A673 (cell line): ENCODE data around the gene ST8SIA1. TPM values are rescaled to one million over a fixed set of nuclear protein-coding genes. Genes with fewer than 3 reads are reported as not detected.

Experiments
- BruUV-seq: library from RNA; stranded (reverse); fragments of 400-500 nt; replicated peaks from 2 replicates; lab custom pipeline; 2021; lab: Mats Ljungman, UMichigan
- CTCF ChIA-PET: fragments of 300-600 bp; sonication (Branson Sonifier 250); formaldehyde crosslinking; loops from one replicate; lab custom pipeline; 2022; ENCODE audit warnings: antibody characterized with exemption; lab: Charles Lee
- POLR2A ChIA-PET: fragments of 300-600 bp; sonication (Branson Sonifier 250); formaldehyde crosslinking; loops from one replicate; lab custom pipeline; 2022; ENCODE audit warnings: antibody characterized with exemption; ENCODE audit not compliant: low non-redundant PET; lab: Charles Lee
- DNase-seq: peaks from one replicate; pipeline ENCODE4 v3.0.0-alpha.2; 2015; ENCODE audit warnings: low spot score
- H3K27ac ChIP-seq: fragments of 200-600 bp; sonication (generic); 2 replicates; pipeline ENCODE4 v1.5.1; 2016; ENCODE audit warnings: mixed run types, low read depth, mild to moderate bottlenecking, mixed read lengths, antibody characterized with exemption, low read length; ENCODE audit not compliant: poor library complexity, severe bottlenecking
- H3K27me3 ChIP-seq: fragments of 200-600 bp; sonication (generic); replicated peaks from 2 replicates; pipeline ENCODE4 v1.6.1; 2017; ENCODE audit warnings: mixed run types, low read depth, mild to moderate bottlenecking, mixed read lengths, antibody characterized with exemption, low read length; ENCODE audit not compliant: insufficient read depth, poor library complexity
- H3K36me3 ChIP-seq: fragments of 200-600 bp; sonication (generic); 2 replicates; pipeline ENCODE4 v1.6.1; 2016; ENCODE audit warnings: mixed run types, mild to moderate bottlenecking, mixed read lengths, antibody characterized with exemption, low read length; ENCODE audit not compliant: insufficient read depth, poor library complexity, severe bottlenecking
- H3K4me1 ChIP-seq: fragments of 200-600 bp; sonication (generic); 2 replicates; pipeline ENCODE4 v1.6.1; 2017; ENCODE audit warnings: mixed run types, mild to moderate bottlenecking, mixed read lengths, antibody characterized with exemption, low read length; ENCODE audit not compliant: insufficient read depth, poor library complexity, severe bottlenecking
- H3K4me3 ChIP-seq: fragments of 200-600 bp; sonication (generic); 2 replicates; pipeline ENCODE4 v1.5.1; 2016; ENCODE audit warnings: low read depth, mixed run types, mild to moderate bottlenecking, mixed read lengths, low read length; ENCODE audit not compliant: poor library complexity, severe bottlenecking
- H3K9me3 ChIP-seq: fragments of 200-600 bp; sonication (generic); 2 replicates; pipeline ENCODE4 v1.6.1; 2016; ENCODE audit warnings: mixed run types, low read depth, mild to moderate bottlenecking, mixed read lengths, antibody characterized with exemption, low read length; ENCODE audit not compliant: poor library complexity, severe bottlenecking
- EZH2 ChIP-seq: fragments of 200-600 bp; sonication (generic); IDR thresholded peaks from 2 replicates; pipeline ENCODE4 v1.6.1; 2017; ENCODE audit warnings: borderline replicate concordance, low read depth, mild to moderate bottlenecking, mixed read lengths, antibody characterized with exemption, low read length; ENCODE audit not compliant: poor library complexity, severe bottlenecking
- intact Hi-C: fragments of 100-400 bp; cut with micrococcal nuclease; formaldehyde crosslinking; loops from one replicate; pipeline ENCODE4 v1.10.0; 2022; ENCODE audit not compliant: unreplicated experiment
- total RNA-seq: library from RNA; stranded (reverse); gene quantifications from 2 replicates; pipeline ENCODE4 v1.2.3, GENCODE V29; 2021
- TF ChIP-seq, protein P1 (sequence below): fragments of 300-800, 200-600 bp; sonication (generic); conservative IDR thresholded peaks from 2 replicates; pipeline ENCODE4 v1.5.1; 2017; ENCODE audit warnings: low read depth, mild to moderate bottlenecking, antibody characterized with exemption, low read length, moderate library complexity, mixed read lengths

Gene ST8SIA1
- total RNA-seq, 1 experiment from 2014 or later: 0.28 TPM

GRCh38 chr12:22350886-22351285, 16.4 kb upstream of the ST8SIA1 start:
- CTCF ChIA-PET: no interaction called here

GRCh38 chr12:22348208-22348607, 13.7 kb upstream of the ST8SIA1 start:
- Histone ChIP-seq H3K36me3 (no peaks in the 10 kb centered on the region), H3K27me3 (no peaks in the 10 kb centered on the region), H3K27ac (no peak overlapping the region), H3K4me1 (no peaks in the 10 kb centered on the region), H3K4me3 (no peak overlapping the region), H3K9me3 (no peaks in the 10 kb centered on the region)
- TF ChIP-seq, protein P1, sequence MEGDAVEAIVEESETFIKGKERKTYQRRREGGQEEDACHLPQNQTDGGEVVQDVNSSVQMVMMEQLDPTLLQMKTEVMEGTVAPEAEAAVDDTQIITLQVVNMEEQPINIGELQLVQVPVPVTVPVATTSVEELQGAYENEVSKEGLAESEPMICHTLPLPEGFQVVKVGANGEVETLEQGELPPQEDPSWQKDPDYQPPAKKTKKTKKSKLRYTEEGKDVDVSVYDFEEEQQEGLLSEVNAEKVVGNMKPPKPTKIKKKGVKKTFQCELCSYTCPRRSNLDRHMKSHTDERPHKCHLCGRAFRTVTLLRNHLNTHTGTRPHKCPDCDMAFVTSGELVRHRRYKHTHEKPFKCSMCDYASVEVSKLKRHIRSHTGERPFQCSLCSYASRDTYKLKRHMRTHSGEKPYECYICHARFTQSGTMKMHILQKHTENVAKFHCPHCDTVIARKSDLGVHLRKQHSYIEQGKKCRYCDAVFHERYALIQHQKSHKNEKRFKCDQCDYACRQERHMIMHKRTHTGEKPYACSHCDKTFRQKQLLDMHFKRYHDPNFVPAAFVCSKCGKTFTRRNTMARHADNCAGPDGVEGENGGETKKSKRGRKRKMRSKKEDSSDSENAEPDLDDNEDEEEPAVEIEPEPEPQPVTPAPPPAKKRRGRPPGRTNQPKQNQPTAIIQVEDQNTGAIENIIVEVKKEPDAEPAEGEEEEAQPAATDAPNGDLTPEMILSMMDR: no peak
- DNase-seq: no peak
- intact Hi-C loops: no loop called here
- CTCF ChIA-PET: no interaction called here
- POLR2A ChIA-PET: no interaction called here
- no TSS peak for BruUV-seq

More at GRCh38 chr12:22350886-22351285, 16.4 kb upstream of the ST8SIA1 start:
- Histone ChIP-seq H3K27ac (no peak overlapping the region), H3K9me3 (no peaks in the 10 kb centered on the region), H3K4me3 (no peak overlapping the region), H3K4me1 (no peaks in the 10 kb centered on the region), H3K27me3 (no peaks in the 10 kb centered on the region), H3K36me3 (no peaks in the 10 kb centered on the region)
- TF ChIP-seq, protein P1: no peak
- no peak for TF ChIP-seq EZH2
- intact Hi-C loops: no loop called here
- BruUV-seq: no TSS peak
- POLR2A ChIA-PET: no interaction called here
- DNase-seq: no peak

GRCh38 chr12:22340143-22340542, 5.6 kb upstream of the ST8SIA1 start:
- peaks cover 12% of the 10 kb centered on the region for H3K27me3 ChIP-seq
- H3K36me3 ChIP-seq: no peaks in the 10 kb centered on the region
- H3K4me3 ChIP-seq: no peak overlapping the region
- POLR2A ChIA-PET: no interaction called here
- no TSS peak for BruUV-seq
- no peak for DNase-seq
- no peak overlapping the region for H3K27ac ChIP-seq
- H3K4me1 ChIP-seq: no peaks in the 10 kb centered on the region
- H3K9me3 ChIP-seq: no peaks in the 10 kb centered on the region
- CTCF ChIA-PET: no interaction called here
- intact Hi-C loops: no loop called here
- TF ChIP-seq, protein P1: no peak
- no peak for TF ChIP-seq EZH2
